HG03571 (cell line): ENCODE measurements around the gene RAPGEF1.
"Not testable (repeated sequence)": the region's sequence is repeated elsewhere in the genome, so short reads cannot be mapped to it uniquely, and the experiment has no call there.

Experiments
- ATAC-seq: cut with Tn5 transposase; IDR thresholded peaks from one replicate; pipeline ENCODE4 v1.9.1; 2021; ENCODE audit not compliant: unreplicated experiment

RAPGEF1 gene

GRCh38 chr9:131739959-131740648 is at the start of gene RAPGEF1:
RAPGEF1 (minus strand) TSS chr9:131740076; CDS start chr9:131739830, 246 bp downstream.
- ATAC-seq: no peak

- no peak for ATAC-seq
Measured at GRCh38 chr9:131788851-131789250, 49.0 kb upstream of the RAPGEF1 start.

GRCh38 chr9:131787838-131788237 is 48.0 kb upstream of the RAPGEF1 start:
- ATAC-seq: no peak

GRCh38 chr9:131784748-131785501 is 45.0 kb upstream of the RAPGEF1 start:
- no peak for ATAC-seq

- no peak for ATAC-seq
Measured at GRCh38 chr9:131781069-131781468, 41.2 kb upstream of the RAPGEF1 start.

GRCh38 chr9:131776473-131776872 is 36.6 kb upstream of the RAPGEF1 start:
- no peak for ATAC-seq

- ATAC-seq: no peak
Measured at GRCh38 chr9:131776036-131776435, 36.2 kb upstream of the RAPGEF1 start.

- no peak for ATAC-seq
Measured at GRCh38 chr9:131774636-131775035, 34.8 kb upstream of the RAPGEF1 start.

GRCh38 chr9:131773911-131774379 is 34.1 kb upstream of the RAPGEF1 start:
- no peak for ATAC-seq

- no peak for ATAC-seq
Measured at GRCh38 chr9:131772940-131773339, 33.1 kb upstream of the RAPGEF1 start.

- ATAC-seq: no peak
Measured at GRCh38 chr9:131771646-131772045, 31.8 kb upstream of the RAPGEF1 start.

- ATAC-seq: no peak
Measured at GRCh38 chr9:131769361-131769760, 29.5 kb upstream of the RAPGEF1 start.

- ATAC-seq: no peak
Measured at GRCh38 chr9:131764568-131764967, 24.7 kb upstream of the RAPGEF1 start.

GRCh38 chr9:131762356-131762932 is 22.6 kb upstream of the RAPGEF1 start:
- ATAC-seq: no peak

GRCh38 chr9:131759017-131759647 is 19.3 kb upstream of the RAPGEF1 start:
- no peak for ATAC-seq

- ATAC-seq: no peak
Measured at GRCh38 chr9:131757549-131757948, 17.7 kb upstream of the RAPGEF1 start.

GRCh38 chr9:131755541-131756198 is 15.8 kb upstream of the RAPGEF1 start:
- ATAC-seq: no peak

- no peak for ATAC-seq
Measured at GRCh38 chr9:131754846-131755245, 15.0 kb upstream of the RAPGEF1 start.

- ATAC-seq: not testable (repeated sequence)
Measured at GRCh38 chr9:131753751-131754150, 13.9 kb upstream of the RAPGEF1 start.

- no peak for ATAC-seq
Measured at GRCh38 chr9:131752231-131752884, 12.5 kb upstream of the RAPGEF1 start.
